ENCODE data around the gene PPP1R7.

GRCh38 chr2:241199286-241199685 is 49.0 kb downstream of the PPP1R7 start:
- TF ChIP-seq POLR2A (IDR thresholded peaks at IDR 0.05; ENCODE audit: low read length): no peak
- no peak for TF ChIP-seq GATA1 (IDR thresholded peaks at IDR 0.05; ENCODE audit: low read depth, low read length)

Measured in erythroblast (primary cell).